ENCODE data around the gene HIPK4. TPM values are rescaled to one million over a fixed set of nuclear protein-coding genes. Genes with fewer than 3 reads are reported as not detected.

Gene HIPK4
- total and polyA plus RNA-seq, 9 of the 15 experiments (the other 6 are each of a cell fraction or from before 2014, with no cell fraction given) = 0.06 to 0.09 TPM; not detected in 7

GRCh38 chr19:40355975-40356680 is 33.9 kb downstream of the HIPK4 start:
- FAIRE-seq = no peak

More at GRCh38 chr19:40355975-40356680, 33.9 kb downstream of the HIPK4 start:
- H3K79me2 ChIP-seq (ENCODE audit: control insufficient read depth, insufficient read depth, low read length) = peaks cover 4% of the 10 kb centered on the region; the same call in 1 of the 3 replicates
- peaks cover 7% of the 10 kb centered on the region; the same call in 1 of the 2 replicates for H4K20me1 ChIP-seq (replicated peaks; ENCODE audit: control insufficient read depth, insufficient read depth, low read length)
- ChIA-PET POLR2A (interaction anchor here (0.6 kb wide), 1 partner anchor 8 kb away, joined by 3 read pairs; no protein-coding TSS in a partner anchor), CTCF (ENCODE audit: low intra/inter-chr PET ratio) (no interaction called here)
- H3K4me2 ChIP-seq (ENCODE audit: insufficient read depth, low read length) = no peak overlapping the region
- no peaks in the 10 kb centered on the region for H3K27me3 ChIP-seq (ENCODE audit: control insufficient read depth in 2 of 2, insufficient read depth in 2 of 2, low read length in 2 of 2)
- ATAC-seq = no peak
- H3K9me3 ChIP-seq (replicated peaks; ENCODE audit: control insufficient read depth, insufficient read depth, low read depth, low read length) = no peaks in the 10 kb centered on the region
- DNase-seq (ENCODE audit: extremely low read depth in 1 of 4, low spot score in 3 of 4) = no peak
- no TSS peak for BruUV-seq (replicated peaks)
- in situ Hi-C loops (cut with MboI) (no loop called here), intact Hi-C loops (cut with micrococcal nuclease) (no loop called here)
- peak overlapping the region in 1 of 2 experiments; percentile 68; a peak in 2 of 4 replicates for H3K9ac ChIP-seq (ENCODE audit: insufficient read depth in 1 of 2, low read depth in 2 of 2, low read length in 2 of 2)
- no peaks in the 10 kb centered on the region for H3K9me1 ChIP-seq (ENCODE audit: control insufficient read depth, insufficient read depth, low read length)
- H3K27ac ChIP-seq (ENCODE audit: extremely low read depth, low read depth, low read length) = no peak overlapping the region
- H3K4me1 ChIP-seq (replicated peaks in 1 of 2; ENCODE audit: control insufficient read depth in 2 of 2, insufficient read depth in 2 of 2, low read length in 2 of 2) = peaks cover 0 to 6% of the 10 kb centered on the region in 2 experiments; a peak in 2 of 5 replicates
- no peak overlapping the region for H2AFZ ChIP-seq (ENCODE audit: low read depth, low read length)
- no peaks in the 10 kb centered on the region; the same call in 2 of the 3 replicates for H3K36me3 ChIP-seq (ENCODE audit: control insufficient read depth, insufficient read depth, low read length)
- no peak overlapping the region for H3K4me3 ChIP-seq
- TF ChIP-seq KDM1A (IDR thresholded peaks at IDR 0.05) (peak in 1 of 2 experiments; percentile 80; a peak in 2 of 4 replicates), ZFP36 (IDR thresholded peaks at IDR 0.05; ENCODE audit: low read depth, low read length, partially characterized antibody) (peak; percentile 89), JUN (IDR thresholded peaks at IDR 0.05; ENCODE audit: borderline replicate concordance, low read depth, low read length) (no peak), JUN (CRISPR knock-in tag; IDR thresholded peaks at IDR 0.05; ENCODE audit: borderline replicate concordance) (no peak), MAX (CRISPR knock-in tag; IDR thresholded peaks at IDR 0.05) (0 out of 2 replicates have a peak, but pooled peaks have one; percentile 19)
- 43% methylated on average over 9 of the region's 9 CpGs for WGBS (ENCODE audit: insufficient coverage, low coverage, missing lambda C conversion rate)

All from K562 (cell line).